GM19372 (cell line): ENCODE results near the gene ADAMTS1.

Experiments
- ATAC-seq: cut with Tn5 transposase; IDR thresholded peaks from one replicate; pipeline ENCODE4 v1.9.1; 2021; ENCODE audit warnings: mild to moderate bottlenecking, low read depth, moderate library complexity; ENCODE audit not compliant: unreplicated experiment

Gene ADAMTS1

DNA sequence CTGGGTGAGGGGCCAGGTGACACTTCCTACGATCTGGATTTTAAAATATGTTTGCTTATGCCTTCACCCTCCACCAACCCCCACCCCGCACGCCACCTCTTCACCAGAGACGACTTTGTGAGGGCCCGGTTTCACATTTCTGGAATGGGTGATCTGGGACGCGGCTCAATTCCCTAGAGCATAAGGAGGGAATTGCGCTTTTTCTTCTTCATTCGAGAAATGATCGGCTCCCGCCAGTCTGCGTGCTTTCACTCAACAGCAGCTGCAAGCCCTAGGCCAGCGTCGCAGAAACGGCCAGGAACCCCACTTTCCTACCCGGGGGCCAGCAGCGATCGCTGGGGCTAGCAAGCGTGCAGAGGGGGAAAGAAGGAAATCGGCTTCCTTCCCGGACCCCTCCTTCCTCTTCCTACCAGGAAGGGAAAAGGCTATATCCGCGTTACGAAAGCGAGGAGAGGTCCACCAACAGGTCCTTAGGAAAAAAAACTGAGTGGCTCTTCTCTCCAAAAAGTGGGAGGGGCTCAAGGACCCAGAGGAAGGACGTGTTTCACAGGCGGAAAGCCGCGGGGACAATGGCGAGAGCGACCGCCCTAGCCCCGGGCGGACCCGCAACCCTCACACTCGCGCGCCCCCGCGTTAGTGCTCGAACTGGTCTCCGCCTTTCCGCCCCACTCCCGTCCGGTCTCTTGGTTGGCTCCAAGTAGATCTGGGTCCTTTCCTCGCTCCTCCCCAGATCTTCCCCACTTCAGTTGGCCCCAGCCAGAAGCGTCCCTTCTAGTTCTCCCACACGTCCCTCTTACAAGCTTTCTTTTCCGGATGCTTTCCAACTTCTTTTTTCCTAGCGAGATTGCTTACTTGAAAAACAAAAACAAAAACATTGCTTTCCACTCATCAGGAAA lies 1.1 kb upstream of the ADAMTS1 start:
- ATAC-seq = no peak

DNA sequence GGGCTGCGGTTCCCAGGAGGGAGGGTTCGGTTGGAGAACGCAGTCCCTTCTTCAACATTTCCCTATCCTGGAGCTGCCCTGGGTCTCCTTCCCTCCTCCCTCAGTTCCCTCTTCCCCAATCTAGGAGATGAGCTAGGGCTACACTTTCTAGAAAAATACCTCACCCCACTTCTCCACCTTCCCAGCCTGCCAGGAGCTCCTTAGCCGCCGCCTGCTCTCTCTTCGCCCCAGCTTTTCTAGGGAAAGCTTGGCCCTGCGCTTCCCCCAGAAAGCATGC lies 488 bp upstream of the ADAMTS1 start:
- no peak for ATAC-seq

DNA sequence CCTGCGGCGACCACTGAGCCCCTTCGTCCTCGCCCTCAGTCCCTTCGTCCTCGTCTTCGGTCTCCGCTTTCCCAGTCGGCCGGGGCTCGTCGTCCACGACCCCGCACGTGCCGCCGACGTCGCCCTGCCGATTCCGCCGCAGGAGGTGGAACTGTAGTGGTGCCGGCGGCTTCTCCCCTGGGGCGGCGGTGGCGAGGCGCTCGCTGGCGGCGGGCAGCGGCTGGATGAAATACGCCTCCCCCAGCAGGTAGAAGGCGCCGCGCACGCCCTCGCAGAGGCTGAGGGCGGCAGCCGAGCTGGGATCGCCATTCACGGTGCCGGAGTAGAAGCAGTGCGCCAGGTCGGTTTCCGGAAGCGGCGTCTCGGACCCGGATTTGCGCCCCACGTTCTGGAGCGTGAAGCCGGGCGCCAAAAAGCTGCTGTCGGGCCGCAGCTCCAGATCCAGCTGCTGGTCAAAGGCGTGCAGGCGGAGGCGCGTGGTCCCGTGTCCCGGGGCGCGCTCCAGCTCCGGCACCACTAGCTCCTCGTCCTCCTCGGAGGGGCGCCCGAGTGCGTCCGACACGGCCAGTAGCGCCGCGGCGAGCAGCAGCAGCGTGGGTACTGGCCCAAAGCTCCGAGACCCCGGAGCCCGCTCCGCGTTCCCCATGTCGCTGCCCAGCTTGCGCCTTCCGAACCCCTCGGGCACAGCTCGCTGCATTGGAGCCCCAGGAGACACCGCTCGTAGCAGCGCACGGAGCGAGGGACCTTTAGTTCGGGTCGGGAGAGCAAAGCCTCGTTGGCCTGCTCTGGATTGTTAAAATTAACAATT lies 747 bp downstream of the ADAMTS1 start:
- no peak for ATAC-seq

DNA sequence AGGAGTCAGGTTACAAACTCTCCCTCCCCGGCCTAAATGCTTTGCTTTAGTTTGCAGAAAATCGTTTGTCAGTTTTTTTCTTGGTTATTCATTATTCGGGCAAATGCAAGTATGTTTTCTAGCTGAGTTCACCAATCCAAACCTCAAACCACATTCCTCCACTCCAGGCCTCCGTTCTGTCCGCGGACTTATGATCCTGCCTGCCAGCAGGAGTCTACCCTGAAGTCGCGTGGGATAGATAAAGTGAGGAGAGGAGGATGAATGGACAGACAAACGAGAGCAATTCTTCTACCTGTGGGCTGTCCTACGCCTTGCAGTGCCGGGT lies 1.3 kb downstream of the ADAMTS1 start:
- no peak for ATAC-seq

DNA sequence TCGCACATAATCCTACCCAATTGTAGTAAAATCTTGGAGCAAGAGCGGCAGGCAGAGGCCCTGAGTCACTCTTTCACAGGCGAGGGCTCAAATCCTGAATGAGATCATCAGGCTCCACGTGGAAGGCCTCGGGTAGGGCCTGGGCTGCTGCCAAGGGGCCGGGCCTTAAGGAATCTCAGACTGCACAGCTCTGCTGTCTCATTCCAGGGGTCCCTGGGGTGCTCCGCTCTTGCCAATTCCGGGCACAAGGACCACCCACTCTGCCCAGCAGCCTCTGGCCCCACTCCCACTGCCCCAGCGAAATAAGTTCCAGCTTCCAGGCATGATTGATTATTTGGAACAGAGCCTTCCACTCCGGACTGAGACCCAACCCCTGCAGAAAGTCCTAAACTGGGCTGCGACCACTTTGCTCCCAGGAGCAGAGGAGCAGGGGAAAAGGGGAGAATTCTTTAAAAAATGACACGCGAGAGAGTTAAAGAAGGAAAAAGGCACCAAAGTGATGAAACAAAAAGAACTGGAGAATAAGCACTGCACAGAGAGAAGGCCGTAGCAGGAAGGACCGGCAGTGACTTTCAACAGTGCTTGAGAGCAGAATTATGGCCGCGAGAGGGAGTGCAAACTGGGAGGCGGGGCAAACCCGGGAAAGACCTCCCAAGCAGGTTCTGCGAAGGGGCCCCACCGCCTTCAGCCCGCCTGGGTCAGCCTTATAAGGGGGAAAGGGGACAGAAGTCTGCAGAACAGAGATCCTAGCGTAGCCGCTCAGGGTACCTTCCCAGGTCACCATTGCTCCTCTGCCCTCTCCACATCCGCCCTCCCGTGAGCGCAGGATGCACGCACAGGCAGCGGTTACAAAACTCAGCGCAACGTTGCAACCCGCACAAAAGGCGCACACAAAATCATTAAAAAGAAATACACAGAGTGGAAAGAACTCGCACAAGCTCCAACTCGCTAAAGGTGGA lies 2.0 kb downstream of the ADAMTS1 start:
- no peak for ATAC-seq

DNA sequence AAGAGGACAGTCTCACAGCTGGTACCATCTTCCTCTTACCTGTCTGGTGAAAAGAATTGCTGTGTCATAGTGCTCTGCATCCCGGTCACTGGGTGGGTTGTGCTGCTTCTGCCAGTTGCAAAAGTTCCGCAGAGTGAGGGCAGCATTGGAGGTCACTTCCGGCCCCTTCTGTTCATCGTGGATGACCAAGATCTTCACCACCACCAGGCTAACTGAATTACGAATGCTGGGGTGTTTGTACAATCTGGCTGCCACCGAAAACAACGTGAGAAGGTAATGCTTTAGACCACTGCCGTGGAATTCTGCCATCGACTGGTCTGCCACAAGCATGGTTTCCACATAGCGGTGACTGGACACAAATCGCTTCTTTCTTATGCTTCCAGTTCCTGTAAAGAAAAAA lies 2.9 kb downstream of the ADAMTS1 start:
- no peak for ATAC-seq

DNA sequence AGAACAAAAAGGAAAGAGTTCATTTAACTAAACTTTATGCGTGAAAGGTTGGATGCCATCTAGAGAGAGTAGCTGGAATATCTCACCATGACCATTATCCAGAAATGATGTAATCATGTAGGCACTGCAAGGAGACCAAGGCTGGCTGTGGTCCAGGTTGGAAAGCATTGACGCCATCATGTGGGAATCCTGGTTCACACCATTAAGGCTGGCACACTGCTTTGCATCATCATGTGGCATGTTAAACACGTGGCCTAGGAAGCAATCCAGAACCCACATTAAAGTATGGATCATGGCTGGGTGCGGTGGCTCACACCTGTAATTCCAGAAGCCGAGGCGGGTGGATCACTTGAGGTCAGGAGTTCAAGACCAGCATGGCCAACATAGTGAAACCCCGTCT lies 4.3 kb downstream of the ADAMTS1 start:
- no peak for ATAC-seq

DNA sequence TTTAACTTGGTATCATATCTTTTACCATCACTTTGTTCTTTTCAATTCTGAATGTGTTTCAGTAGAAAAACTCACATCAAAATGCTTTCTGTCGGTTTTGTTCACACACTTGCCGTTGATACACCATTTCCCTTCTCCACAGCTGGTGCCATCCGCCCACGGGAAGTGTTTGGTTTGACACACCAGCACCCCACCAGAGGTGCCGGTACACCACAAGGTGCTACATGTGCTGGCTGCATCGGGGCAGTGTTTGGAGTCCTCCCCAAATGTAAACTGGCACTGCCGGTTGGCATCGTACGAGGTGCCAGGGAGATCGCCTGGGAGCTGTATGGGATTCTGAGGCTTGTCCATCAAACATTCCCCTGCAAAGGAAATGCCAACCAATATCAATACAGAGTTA lies 5.0 kb downstream of the ADAMTS1 start:
- no peak for ATAC-seq

DNA sequence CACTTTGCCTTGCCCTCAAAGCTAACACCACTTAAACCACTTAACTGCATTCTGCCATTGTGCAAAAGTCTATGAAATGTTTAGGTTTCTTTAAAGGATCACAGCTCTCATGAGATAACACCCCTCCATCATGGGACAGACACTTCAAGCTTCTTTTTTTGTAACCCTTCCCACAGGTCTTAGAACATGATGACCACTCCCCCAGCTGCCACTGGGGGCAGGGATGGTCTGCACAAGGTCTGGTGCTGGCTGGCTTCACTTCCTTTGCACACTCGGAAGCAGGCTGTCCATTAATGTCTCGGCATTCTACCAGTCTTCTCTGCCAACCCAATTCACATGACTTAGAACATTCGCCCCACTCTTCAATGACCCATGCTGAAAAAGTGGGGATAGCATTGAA lies 7.7 kb downstream of the ADAMTS1 start:
- ATAC-seq = no peak

DNA sequence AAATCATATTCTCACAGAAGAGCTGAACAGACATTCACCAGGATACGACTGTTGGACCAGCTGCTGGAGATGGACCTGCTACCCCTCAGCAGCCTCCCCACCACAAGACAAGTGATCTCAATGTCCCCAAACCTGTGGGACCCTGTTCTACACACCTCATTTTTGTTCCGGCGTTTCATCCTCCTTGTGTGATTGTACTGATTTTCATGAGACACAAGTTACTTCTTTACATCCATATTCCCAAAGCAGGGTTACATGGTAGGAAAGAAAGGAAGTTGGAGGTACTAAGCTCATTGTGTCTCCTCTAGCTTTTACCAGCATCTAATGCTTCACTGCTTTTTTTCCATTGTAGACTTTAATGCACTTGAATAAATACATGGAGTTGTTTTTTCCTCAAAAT lies 8.7 kb downstream of the ADAMTS1 start:
- no peak for ATAC-seq

DNA sequence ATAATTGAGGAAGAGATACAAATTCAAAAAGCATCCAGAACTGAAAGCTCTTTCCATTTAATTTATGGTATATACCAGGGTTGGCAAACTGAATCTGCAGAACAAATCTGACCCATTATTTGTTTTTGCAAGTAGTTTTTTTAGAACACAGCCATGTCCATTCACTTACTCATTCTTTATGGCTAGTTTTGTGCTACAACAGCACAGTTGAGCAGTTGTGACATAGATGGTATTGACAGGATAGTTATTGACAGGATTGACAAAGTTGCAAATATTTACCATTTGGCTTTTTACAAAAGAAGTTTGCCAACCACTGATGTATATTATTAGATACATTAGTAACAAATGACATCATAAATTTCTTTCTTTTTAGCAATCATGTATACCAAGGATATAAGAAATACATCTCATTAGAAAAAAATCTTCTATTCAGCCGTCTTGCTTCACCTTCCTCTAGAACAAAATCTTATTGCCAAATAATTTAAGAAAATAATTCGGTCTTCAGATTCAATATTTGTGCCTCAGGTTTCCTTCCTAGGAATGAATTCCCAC lies 9.4 kb downstream of the ADAMTS1 start:
- ATAC-seq = no peak

DNA sequence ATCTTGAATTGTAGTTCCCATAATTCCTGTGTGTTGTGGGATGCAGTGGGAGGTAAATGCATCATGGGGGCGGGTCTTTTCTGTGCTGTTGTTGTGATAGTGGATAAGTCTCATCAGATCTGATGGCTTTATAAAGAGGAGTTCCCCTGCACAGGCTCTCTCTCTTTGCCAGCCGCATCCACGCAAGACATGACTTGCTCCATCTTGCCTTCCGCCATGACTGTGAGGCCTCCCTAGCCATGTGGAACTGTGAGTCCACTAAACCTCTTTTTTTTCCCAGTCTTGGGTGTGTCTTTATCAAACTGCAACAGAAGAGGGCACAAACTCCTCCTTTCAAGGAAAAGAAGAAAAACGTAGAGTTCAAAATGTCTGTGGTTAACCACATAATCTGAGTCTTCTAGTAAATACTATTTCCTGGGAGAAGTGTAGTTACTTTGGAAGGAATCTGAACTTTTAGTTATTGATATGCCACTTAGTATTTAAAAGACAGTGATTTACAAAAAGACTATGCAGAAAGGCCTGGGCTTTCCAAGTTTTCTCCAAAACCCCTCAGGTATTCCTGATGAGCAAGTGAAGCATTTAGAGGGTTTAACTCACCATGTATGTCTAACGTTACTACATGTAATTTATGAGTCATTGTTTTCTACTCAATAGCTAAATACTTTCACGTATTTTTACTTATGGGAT lies 10.0 kb downstream of the ADAMTS1 start:
- no peak for ATAC-seq

DNA sequence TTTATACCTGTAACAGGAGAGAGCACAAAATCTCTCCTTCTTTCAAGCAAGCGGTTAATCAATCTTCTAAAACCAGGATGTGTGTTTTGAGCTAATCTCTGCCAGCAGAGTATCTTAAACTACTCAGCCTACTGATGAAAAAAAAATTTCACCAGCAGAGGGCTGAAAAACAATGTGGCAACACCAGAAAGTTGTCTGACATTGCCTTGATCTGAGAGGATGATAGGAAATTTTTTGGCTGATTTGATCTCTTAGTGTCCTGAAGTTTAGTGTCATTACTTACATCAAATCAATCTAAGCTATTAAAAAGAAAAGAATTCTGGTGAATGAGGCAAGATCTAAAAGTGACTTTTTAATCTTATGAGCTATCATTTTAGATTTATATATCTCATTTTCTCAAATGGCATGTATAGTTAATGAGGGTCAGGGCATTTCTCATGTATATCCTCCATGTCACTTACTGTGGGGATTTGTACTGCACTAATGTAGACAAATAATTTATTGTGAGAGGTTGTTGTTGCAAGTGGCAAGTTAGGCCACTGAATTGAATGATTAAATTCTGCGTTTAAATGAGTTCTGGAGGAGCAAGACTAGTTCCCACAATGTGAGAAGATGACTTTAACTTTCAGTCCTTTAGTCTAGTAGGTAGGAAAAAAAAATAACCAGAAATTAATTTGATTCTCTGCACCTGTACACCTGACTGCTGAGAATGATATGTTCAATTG lies 10.9 kb downstream of the ADAMTS1 start:
- ATAC-seq = no peak

DNA sequence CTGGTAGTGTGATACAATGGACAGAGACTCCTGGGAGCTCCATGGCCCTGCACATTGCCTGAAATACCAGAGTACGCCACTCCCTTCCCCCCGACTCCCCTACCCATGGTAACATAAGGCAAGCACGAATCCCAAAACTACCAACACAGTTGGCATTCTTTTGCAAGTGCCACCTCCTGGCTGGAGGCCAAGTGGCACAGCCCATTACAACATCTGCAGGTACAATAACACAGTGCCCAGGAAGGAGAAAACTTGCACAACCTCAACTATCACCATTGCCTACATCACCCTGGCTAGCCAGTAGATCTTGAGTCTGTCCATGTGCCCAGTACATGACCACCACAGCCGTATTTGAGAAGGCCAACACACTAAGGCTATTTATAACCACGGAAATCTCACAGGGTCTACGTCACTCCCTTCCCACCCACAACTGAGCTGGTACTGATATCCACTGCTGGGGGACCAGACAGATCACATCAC lies 11.7 kb downstream of the ADAMTS1 start:
- no peak for ATAC-seq

DNA sequence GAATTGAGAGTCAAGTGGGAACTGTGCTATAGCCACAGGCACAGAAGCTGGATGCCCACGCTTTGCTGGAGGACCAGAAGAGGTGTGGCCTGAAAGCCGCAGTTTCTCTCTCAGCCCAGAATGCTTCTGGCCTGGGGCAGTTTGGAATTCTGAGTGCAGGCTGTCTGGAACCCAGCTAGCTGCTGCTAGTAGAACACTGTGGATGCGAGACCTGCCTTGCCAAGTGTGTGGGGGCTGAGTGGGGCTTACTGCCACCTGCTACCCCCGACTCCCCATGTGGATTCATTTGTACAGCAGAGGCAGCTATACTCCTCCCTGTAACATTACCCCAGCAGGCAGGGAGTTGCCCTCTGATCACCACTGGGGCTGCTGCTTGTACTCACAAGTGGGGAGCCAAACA lies 12.2 kb downstream of the ADAMTS1 start:
- no peak for ATAC-seq

DNA sequence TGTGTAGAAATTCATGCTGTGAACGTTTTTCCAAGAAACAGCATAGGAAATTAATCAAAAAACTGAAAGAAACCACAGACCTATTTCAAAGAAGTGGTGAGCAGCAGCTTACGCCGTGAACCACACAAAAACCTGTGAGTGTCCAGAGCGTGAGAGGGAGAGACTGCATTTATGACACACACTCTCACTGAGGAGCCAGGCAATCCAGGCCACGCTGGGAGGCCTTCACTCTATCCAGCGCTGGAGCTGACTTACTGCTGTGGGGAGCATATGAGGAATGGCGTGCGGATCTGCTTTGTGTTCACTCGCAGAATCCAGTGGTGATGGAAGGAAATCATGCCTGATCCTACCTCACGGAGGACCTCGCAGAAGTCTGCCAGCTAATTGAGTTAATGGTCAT lies 12.7 kb downstream of the ADAMTS1 start:
- no peak for ATAC-seq

DNA sequence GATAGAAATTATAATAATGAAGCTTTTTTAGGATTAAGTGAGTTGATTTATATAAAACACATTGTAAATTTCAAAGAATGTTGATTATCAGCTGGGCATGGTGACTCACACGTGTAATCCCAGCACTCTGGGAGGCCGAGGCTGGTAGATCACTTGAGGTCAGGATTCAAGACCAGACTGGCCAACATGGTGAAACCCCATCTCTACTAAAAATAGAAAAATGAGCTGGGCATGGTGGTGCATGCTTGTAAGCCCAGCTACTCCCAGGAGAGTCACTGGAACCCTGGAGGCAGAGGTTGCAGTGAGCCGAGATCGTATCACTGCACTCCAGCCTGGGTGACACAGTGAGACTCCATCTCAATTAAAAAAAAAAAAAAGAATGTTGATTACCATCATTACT lies 18.4 kb downstream of the ADAMTS1 start:
- ATAC-seq = no peak

DNA sequence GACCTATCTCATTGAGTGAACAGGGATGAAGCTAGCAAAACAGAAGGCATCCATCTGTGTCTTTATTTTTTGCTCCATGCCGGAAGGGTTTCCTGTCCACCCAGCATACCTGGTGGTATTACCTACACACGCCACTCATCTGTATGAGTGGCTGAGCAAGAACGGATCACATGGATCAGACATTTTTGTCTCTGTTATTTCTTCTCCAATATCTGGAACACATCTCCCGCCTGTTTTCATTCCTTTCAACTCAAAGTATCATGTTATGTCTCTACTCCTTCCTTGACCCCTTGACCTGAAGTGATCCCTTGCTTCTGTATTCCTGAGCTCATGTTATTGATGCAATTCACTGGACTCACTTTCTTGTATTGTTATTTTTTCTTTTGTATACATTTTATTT lies 24.7 kb downstream of the ADAMTS1 start:
- ATAC-seq = no peak

DNA sequence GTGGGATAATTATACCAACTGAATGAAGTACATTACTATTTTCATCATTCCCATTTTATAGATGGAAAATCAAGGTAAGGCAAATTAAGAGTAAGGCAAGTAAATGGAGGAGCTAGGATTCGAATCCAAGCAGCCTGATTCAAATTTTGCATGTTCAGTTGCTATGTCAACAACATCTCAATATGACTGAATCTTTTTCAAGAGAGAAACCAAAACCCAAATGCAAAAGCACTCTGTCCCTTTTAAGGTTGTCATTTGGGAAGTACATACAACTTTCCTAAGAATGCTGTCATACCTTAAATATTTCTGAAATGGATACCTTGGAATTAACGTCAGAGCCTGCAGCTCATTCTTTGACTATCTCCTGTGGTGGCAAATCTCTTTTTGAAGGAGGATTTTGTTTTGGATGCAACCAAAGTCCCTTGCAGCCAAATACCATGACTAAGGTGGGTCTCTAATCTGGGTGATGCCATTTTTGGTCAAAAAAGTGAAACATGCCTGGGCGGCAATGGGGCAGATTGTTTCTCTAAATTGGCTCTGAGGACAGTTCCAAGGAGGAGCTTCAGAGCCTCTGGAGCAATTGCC lies 25.4 kb downstream of the ADAMTS1 start:
- no peak for ATAC-seq
